OCI-LY7 (cell line): ENCODE results near the gene CNKSR3.

Experiments
- CTCF ChIP-seq: fragments of 200-600 bp; sonication (generic); conservative IDR thresholded peaks from 2 replicates; pipeline ENCODE4 v1.5.1; 2014; ENCODE audit warnings: mild to moderate bottlenecking, antibody characterized with exemption, low read length, moderate library complexity, mixed read lengths
- EZH2phosphoT487 ChIP-seq: fragments of 200-600 bp; sonication (generic); IDR thresholded peaks from 2 replicates; pipeline ENCODE4 v1.6.1; 2018; ENCODE audit warnings: low read depth, borderline replicate concordance, mild to moderate bottlenecking, mixed run types, antibody characterized with exemption, low read length, moderate library complexity, mixed read lengths

- TF ChIP-seq CTCF (no peak), EZH2phosphoT487 (no peak)
These were observed 34.0 kb downstream of the CNKSR3 start for GRCh38 chr6:154476494-154476893.
